DMS114 treated with DMSO at 0.1 percent for 48 hours (cell line): ENCODE data around the gene NUDT17.
A peak's percentile ranks its signal among the peaks of the same experiment; 100 is the strongest.
"Not testable (repeated sequence)": the region's sequence is repeated elsewhere in the genome, so short reads cannot be mapped to it uniquely, and the experiment has no call there.

Experiments used
- DNase-seq: peaks from one replicate; lab custom pipeline; 2025; ENCODE audit not compliant: unreplicated experiment; lab: John Stamatoyannopoulos, UW

The NUDT17 gene, protein sequence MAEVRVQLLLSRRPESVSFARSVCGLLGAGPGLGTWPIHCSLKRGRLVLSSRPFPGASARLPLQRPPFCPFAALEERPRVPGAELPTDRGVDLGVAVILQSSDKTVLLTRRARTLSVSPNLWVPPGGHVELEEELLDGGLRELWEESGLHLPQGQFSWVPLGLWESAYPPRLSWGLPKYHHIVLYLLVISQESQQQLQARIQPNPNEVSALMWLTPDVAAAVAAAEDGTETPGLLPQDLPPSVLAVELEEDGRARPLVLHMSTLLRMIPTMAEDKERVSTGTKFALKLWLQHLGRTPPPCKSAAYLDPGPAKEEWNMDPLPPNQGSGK

DNA sequence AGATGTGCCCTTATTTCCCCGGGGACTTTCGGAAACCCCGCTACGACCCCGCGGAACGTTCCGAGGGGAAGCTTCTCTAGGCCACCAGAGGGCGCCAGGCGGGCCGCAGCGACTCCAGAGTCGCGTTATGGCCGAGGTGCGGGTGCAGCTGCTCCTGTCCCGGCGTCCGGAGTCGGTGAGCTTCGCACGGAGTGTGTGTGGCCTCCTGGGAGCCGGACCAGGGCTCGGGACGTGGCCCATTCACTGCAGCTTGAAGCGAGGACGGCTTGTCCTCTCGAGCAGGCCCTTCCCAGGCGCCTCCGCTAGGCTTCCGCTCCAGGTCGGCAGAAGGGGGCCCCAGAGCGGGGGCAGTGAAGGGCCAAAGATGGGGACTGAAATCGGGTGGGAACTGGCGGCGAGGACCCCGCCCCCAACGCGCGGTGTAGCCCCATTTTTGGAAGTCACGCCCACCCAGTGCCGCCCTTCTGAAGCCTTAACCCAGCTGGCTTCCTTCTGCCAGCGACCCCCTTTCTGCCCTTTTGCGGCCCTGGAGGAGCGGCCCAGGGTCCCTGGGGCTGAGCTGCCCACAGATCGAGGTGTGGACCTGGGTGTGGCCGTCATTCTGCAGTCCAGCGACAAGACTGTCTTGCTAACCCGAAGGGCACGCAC is at the start of gene NUDT17:
TSS of gene NUDT17 (plus strand) at position 117 of the 648 bp plus-strand sequence. CDS start at position 128, 11 bp downstream.
- DNase-seq: peak; percentile 75

DNA sequence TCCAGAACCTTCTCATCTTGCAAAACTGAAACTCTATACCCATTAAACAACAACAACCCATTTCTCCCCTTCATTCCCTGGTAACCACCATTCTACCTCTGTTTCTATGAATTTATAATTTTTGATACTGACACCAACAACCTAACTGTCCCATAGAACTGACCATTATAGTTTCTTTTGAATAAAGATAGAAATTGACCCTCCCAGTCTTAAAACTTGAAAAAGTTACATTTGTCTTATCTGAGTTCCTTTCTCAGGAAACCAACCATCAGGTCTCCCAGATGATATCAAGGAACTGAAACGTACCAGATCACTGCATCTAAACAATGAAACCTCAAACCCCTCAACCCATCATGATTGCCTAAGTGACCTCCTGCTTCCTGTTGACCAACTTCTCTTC is 48.7 kb upstream of the NUDT17 start:
- DNase-seq: no peak

DNA sequence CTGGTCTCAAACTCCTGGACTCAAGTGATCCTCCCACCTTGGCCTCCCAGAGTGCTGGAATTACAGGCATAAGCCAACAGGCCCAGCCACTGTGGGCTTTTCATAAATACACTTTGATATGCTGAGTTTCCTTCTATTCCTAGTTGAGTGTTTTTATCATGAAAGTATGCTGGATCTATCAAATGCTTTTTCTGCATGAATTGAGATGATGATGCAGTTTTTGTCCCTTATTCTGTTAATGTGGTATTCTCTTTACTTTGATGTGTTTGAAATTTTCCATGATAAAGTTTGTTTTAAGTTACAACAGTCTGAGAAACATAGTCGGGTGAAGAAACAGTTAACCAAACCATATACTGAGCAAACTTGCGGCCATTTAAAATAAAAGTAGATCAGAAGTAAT is 45.6 kb upstream of the NUDT17 start:
- no peak for DNase-seq

DNA sequence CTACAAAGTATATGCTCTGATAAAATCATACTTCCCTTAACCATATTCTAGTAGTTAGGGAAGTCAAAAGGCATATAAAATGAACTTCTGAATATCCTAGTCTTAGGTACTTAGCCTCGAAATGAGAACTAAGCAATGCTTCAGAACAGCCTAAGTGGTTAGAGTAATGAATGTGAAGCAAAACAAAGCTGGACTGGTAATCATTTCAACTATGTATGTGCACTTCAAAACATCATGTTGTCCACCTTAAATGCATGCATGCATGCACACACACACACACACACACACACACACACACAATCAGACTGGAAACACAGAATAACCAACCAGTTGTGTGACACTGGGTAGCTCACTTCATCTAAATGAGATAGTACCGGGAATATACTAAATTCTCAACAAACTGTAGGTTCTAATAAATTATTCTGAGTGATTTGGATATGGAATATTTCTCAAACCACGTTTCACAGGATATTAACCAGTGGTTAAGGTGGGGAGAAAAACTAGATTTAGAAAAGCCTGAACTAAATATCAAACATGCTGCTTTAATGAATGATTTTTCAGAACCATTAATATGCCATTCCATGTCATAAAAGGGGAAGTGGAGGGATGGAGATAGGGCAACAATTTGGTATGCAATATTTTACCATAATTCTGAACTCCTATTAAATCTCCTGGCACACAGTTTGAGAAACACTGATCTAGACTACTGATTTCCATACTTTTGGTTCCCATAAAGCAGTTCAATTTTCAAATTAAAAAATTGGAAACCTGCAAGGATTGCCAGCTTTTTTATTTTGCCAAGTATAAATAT is 41.0 kb upstream of the NUDT17 start:
- DNase-seq: no peak

DNA sequence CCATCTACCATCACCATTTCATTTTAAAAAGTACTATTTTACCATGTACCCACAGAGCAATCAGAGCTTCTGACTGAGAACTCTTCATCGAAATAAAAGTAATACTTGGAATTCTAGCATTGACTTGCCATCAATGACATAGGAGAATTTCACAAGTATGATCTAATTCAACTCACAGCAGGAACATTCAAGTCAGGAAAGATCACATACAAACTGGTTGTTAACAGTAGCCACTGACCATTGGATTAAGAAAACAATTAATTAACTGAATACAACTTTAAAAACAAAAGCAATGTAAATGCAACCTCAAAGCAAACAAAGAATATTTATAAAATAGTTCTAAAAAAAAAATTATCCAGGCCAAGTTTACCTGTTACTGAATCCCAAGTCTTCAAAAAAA is 40.4 kb upstream of the NUDT17 start:
- DNase-seq: no peak

DNA sequence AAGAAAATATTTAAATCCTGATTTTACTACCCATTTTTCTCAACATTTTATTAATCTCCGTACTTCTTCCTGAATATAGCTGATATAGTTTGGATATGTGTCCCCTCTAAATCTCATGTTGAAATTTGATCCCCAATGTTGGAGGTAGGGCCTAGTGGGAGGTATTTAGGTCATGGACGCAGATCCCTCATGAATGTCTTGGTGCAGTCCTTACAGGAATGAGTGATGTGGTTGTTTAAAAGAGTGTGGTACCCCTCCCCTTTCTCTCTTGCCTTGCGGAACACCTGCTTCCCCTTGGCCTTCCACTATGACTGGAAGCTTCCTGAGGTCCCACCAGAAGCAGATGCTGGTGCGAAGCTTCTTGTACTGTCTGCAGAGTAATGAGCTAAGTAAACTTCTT is 39.0 kb upstream of the NUDT17 start:
- no peak for DNase-seq

DNA sequence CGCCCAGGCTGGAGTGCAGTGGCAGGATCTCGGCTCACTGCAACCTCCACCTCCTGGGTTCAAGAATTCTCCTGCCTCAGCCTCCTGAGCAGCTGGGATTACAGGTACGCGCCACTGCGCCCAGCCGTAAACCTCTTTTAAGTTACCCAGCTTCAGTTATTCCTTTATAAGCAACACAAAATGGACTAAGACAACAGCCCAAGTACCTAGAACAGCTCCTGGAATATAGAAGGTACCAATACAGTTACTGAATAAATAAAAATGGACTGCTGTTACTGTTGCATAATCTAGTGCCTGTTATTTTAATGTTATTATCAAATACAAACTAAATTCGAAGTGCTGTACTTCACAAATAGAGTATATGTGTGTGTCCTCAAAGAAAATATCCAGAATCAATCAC is 38.6 kb upstream of the NUDT17 start:
- DNase-seq: no peak

DNA sequence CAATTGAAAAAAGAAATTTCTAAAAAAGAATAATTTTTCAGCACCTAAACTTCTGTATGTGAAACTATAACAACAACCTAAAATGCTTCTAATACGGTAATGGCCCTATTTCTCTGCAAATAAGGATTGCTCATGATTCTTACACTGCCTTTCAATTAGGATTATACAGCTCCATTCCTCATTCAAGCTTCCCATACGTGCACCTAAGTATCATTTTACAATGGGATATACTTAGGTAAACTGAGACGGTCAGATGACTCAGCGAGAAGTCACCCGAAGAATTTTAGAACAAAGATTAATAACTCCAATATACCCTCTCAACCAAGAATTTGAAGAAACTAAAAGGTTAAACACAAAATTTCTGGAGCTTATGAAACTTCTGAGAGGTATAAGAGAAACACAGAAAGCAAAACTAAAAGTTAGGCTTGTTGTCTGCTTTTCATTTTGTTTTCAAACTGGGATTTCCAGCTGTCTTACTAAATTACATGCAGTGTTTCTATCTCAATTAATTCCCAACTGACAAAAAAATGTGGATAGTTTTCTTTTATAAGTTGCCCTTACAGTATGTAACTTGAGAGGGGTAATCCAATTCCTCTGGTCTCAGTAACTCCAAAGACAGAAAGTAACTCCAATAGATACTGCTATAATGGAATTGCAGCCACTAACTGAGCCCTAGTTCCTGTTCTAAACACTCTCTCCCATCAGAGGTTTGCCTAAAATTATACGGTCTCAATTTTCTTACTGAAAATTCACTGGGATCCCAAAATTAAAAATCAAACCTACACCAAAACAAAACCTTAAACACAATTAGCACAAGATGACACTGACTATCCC is 32.2 kb upstream of the NUDT17 start:
- DNase-seq: not testable (repeated sequence)

DNA sequence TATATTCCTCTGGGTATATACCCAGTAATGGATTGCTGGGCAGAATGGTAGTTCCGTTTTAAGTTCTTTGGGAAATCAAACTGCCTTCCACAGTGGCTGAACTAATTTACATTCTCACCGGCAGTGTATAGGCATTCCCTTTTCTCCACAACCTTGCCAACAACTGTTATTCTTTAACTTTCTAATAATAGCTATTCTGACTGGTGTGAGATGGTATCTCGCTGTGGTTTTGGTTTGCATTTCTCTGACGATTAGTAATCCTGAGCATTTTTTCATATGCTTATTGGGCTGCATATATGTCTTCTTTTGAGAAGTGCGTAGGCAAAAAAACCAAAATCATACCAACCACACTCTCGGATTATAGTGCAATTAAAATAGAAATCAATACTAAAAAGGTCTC is 27.3 kb upstream of the NUDT17 start:
- not testable (repeated sequence) for DNase-seq

DNA sequence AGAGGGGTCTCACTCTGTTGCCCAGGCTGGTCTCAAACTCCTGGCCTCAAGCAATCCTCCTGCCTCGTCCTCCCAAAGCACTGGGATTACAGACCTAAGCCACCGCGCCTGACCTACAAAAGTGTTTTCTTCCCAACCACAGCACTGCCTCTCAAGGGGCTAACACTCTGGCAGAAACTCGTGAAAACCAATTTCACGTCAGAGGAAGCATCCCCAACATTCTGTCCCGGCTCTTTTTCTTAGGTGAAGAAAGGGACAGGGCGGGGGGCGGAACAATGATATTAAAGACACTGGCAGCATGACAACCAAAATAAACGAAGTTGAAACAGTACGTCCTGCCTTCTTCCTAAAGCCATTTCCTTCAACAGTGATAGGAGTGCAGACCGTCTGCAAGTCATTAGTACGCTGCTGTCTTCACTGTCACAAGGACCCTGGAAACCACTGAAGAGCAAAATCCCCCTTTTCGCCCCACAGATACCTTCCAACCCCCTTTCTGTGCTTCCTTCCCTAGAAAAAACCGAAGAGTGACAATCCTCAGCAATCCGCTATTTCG is 22.6 kb upstream of the NUDT17 start:
- DNase-seq: not testable (repeated sequence)

DNA sequence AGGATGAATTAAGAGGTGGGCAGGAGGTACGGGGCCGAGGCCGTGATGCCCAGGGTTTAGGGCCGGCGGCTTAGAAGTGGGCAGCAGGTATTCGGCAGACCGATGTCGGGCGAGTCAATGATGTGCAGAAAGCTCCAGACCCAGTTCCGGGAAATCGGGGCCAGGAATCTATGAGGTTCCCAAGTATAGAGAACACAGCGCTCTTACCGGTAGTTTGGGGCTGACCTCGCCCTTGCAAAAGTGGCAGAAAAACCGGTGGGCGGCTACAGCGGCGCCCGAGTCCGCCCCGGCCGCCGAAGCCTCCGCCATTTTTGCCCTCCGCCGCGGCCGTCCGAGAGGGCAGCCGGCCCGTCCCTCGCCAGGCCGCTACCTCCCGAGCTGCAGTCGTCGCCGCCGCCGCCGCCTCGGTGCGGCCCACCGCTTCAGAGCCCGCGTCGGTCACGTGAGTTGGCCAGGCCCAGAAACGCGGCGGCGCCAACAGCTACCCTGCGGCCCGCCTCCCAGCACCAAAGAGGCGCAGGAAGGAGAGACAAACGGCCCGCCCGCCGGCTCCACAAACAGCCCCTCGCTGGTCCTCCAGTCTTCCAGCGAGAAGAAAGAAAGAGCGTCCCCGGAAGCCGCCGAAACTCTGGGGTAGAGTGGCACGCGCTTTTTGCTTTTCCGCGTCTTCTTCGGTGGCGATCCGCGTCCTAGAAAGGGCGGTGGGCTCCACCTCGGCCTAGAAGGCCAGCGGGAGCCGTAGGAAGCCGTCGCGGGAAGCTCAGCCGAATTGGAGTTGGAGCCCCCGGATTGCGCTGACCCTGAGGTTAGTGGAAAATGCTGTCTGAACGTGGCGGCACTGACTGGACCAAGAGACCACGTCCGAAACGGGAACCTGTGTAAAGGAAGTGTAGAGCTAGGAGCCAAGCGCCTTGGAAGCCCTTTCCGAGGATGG is 21.6 kb upstream of the NUDT17 start, which contains the start of the genes POLR3C and RNF115:
TSS of gene POLR3C (plus strand) at position 636 of the 934 bp plus-strand sequence. CDS start 1,577 bp downstream, outside the sequence.
TSS of gene RNF115 (minus strand) at position 531 of the 934 bp plus-strand sequence. CDS start at position 309, 222 bp downstream.
- DNase-seq: peak; percentile 94

DNA sequence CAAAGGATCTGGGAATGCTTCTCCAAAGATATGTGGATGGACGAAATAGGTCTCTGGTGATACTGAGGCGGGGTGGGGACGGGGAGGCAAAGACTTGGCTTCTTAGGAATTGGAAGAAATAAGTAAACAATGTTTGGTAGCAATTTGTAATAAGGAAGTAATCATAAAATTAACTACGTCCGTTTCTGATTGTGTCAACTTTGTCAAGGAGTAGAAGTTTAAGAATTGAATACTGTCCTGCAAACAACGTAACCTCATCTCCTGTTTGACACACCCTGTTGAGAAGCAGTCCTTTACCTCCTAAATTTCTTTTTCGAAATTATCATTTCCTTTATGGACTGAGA is 21.0 kb upstream of the NUDT17 start:
- no peak for DNase-seq

DNA sequence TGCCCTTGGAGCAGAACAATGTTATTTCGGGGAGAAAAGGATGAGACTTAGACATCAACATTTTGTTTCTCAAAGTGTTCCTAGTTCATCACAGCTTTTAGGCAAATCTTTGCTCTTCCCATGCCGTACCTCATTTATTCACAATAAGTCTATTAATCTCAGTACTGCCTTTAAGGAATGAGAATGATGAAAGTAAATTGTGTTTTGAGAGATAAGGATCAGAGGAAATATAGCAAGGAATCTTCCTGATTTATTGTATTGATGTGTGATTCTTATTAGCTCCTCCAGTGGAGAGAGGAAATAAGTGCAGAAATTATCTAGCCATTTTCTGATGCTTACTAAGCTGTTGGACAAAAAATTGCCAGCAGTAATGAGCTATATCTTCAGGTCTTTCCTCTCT is 19.4 kb upstream of the NUDT17 start:
- DNase-seq: no peak

DNA sequence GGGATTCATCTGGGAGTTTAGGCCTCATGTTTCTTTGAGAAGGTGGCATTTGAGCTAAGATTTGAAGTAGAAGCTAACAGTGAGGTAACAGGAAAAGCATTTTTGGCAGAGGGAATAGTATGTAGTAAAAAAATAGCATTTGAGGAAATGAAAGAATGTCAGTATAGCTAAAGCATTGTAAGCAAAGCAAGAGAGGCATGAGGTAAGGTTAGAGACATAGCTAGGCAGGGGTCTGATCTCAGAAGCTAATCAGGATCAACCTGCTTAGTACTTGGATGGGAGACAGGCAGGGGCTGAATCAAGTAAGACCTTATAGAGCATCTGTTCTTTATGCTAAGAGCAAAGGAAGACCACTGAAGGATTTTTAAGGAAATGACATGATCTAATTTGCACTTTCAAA is 17.5 kb upstream of the NUDT17 start:
- no peak for DNase-seq

DNA sequence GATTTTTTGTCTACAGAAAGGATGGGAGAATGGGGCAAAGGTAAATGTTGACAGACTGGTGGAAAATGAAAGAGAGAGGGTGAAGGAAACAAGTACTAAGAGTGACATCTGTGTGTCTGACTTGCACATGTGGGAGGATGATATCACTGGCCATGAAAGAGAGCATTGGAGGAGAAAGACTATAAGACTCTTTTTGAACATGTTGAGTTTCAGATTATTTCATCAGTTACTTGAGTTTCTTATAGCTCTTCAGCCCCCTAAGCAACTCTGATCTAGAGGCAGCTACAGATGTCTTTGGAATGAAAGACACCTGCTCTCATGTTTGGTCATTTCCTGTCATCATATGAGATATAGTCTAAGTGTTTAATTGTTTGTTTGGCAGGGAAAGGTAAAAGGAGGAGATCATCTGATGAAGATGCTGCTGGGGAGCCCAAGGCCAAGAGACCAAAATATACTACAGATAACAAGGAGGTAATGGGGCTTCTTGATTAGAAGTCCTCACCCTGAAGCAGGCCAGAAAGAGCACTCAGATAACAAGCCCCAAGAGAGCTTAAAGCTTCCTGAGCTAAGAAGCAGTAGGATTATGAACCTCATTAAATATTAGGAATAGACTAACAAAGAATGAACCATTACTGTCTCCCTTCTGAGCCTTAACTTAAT is 16.9 kb upstream of the NUDT17 start:
- no peak for DNase-seq

DNA sequence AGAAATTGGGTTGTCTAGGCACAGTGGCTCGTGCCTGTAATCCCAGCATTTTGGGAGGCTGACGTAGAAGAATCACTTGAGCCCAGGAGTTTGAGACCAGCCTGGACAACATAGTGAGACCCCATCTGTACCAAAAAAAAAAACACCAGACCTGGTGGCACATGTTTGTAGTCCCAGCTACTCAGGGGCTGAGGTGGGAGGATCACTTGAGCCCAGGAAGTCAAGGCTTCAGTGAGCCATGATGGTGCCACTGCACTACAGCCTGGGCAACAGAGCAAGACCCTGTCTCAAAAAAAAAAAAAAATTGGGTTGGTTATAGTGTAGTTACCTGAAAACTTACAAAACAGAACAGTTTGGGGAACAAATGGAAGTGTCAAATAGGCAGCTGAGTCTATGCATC is 14.6 kb upstream of the NUDT17 start:
- DNase-seq: not testable (repeated sequence)

DNA sequence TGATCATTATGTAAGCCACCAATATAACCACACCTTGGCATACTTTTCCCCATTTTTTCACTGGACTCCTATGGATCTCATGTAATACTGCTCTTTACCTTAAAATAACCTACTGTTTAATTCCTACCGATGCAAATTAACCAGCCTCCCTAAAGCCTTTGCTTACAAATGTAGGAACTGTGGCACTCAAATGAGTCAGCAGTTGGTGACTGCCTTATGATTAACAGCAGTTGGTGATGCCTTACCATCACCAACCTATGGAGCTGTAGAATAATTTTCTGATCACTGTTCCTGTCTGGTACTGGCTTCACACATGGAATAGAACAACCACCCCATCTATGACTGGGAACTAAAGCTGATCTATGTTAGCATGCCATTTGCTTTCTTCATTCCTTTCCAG is 7.8 kb upstream of the NUDT17 start:
- no peak for DNase-seq

DNA sequence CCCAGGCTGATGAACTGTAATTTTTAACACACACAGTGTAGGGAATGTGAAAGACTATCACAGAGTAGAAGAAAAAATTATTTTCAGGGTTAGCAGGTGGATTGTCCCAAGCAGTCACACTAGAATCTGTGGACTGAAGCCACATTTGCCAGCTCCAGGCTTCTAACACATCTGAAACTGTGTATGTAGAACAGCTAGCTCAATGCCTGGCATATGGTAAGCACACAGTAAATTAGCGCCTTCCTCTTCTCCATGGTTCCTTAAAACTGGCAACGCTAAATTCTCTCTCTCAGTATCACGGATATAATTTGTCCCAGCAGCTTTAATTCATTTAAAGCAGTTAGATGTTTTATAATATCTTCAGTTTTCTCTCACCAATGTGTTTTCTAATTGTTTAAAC is 2.4 kb upstream of the NUDT17 start:
- DNase-seq: no peak

DNA sequence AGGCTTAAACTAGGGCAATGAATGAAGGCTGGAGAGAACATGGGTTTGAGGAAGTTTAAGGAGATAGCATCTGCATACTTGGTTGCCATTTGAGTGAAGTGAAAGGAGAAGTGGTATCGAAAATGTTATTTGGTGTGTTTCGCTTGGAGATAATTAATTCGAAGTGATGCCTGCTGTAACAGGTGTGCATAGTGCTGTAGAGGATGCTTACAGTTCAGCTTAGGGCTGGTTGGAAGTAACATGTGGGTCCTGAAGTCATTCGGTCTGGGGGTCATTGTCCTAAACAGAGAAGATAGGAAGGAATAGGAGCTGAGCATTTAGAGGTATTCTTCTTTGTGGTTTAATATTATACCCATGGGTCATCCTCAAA is 301 bp upstream of the NUDT17 start:
- peak; percentile 75 for DNase-seq
